SU-DHL-6 (cell line): Measurements from ENCODE around the gene SCYL1.

Experiments
- CTCF ChIP-seq: fragments of 200-600 bp; sonication (generic); IDR thresholded peaks from one replicate; pipeline ENCODE4 v1.5.1; 2017; ENCODE audit warnings: antibody characterized with exemption, mild to moderate bottlenecking, low read length, moderate library complexity; ENCODE audit not compliant: insufficient read depth, poor library complexity, severe bottlenecking
- EZH2phosphoT487 ChIP-seq: fragments of 200-600 bp; sonication (generic), shearing (Covaris generic); conservative IDR thresholded peaks from 2 replicates; pipeline ENCODE4 v1.6.1; 2018; ENCODE audit warnings: mild to moderate bottlenecking, antibody characterized with exemption, low read length, moderate library complexity, mixed read lengths

- TF ChIP-seq CTCF (no peak), EZH2phosphoT487 (no peak)
Observed at GRCh38 chr11:65493367-65494176, 31.3 kb upstream of the SCYL1 start.
